ENCODE data around the gene ADAMTS7. TPM values are rescaled to one million over a fixed set of nuclear protein-coding genes. Genes with fewer than 3 reads are reported as not detected.

ADAMTS7 gene
- total RNA-seq, 1 donor from 2014 or later: 19.2 TPM

DNA sequence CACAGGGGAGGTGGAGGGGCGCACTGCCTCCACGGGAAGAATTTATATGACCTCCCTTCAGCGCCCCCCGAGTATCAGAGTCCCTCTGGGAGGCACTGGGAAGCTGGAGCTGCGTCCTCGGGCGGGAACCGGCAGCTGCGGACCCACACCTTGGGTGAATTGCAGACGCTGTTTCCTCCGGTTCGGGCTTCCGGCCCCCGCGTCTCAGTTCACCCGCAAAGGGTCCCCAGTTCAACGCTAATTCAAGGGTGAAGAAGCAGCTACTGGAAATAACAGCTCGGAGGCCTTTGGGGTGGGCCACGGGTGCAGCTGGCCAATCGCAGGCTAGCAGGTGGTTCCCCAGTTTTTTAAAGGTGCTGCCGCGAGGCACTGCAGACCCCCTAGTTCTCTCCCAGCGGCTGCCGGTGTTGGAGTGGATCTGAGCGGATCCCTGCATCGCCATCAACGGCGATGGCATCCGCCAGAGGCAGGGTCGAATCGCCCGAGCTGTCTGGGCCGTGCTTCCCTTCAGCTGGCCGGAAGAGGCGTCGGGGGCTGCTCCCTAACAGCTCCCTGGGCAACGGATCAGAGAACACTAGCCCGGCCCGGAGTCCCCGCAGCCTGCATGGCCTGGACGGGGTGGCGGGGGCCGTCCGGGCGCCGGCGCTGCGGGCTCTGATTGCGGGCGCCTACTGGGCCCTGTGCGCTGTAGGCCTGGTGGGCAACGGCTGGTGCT lies 19.4 kb upstream of the ADAMTS7 start:
- Histone ChIP-seq H3K9ac (no peak overlapping the region), H3F3A (ENCODE audit: low read depth) (peaks cover 4% of the 10 kb centered on the region), H3K36me3 (no peaks in the 10 kb centered on the region), H3K4me1 (peaks cover 7% of the 10 kb centered on the region), H3K79me2 (ENCODE audit: low read depth) (no peaks in the 10 kb centered on the region), H3K4me2 (no peak overlapping the region), H3K9me3 (ENCODE audit: low read depth) (no peaks in the 10 kb centered on the region), H3K27ac (no peak overlapping the region), H3K27me3 (no peaks in the 10 kb centered on the region), H2AFZ (replicated peaks) (no peak overlapping the region), H3K4me3 (no peak overlapping the region), H4K20me1 (ENCODE audit: low read depth) (no peaks in the 10 kb centered on the region)
- H3K4me3 Mint-ChIP-seq: no peak overlapping the region
- H3K27me3 Mint-ChIP-seq (ENCODE audit: insufficient read depth, low read depth): peaks cover 5% of the 10 kb centered on the region
- TF ChIP-seq EZH2 (IDR thresholded peaks at IDR 0.05) (no peak), EZH2phosphoT487 (IDR thresholded peaks at IDR 0.05) (no peak)
- TF ChIP-seq, protein P1, sequence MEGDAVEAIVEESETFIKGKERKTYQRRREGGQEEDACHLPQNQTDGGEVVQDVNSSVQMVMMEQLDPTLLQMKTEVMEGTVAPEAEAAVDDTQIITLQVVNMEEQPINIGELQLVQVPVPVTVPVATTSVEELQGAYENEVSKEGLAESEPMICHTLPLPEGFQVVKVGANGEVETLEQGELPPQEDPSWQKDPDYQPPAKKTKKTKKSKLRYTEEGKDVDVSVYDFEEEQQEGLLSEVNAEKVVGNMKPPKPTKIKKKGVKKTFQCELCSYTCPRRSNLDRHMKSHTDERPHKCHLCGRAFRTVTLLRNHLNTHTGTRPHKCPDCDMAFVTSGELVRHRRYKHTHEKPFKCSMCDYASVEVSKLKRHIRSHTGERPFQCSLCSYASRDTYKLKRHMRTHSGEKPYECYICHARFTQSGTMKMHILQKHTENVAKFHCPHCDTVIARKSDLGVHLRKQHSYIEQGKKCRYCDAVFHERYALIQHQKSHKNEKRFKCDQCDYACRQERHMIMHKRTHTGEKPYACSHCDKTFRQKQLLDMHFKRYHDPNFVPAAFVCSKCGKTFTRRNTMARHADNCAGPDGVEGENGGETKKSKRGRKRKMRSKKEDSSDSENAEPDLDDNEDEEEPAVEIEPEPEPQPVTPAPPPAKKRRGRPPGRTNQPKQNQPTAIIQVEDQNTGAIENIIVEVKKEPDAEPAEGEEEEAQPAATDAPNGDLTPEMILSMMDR (IDR thresholded peaks at IDR 0.05): no peak
- peaks cover 16% of the 10 kb centered on the region for H3K4me1 Mint-ChIP-seq
- no peaks in the 10 kb centered on the region for H3K36me3 Mint-ChIP-seq
- no peak for DNase-seq (ENCODE audit: low spot score)
- H3K9me3 Mint-ChIP-seq: no peaks in the 10 kb centered on the region
- no peak overlapping the region for H3K27ac Mint-ChIP-seq

DNA sequence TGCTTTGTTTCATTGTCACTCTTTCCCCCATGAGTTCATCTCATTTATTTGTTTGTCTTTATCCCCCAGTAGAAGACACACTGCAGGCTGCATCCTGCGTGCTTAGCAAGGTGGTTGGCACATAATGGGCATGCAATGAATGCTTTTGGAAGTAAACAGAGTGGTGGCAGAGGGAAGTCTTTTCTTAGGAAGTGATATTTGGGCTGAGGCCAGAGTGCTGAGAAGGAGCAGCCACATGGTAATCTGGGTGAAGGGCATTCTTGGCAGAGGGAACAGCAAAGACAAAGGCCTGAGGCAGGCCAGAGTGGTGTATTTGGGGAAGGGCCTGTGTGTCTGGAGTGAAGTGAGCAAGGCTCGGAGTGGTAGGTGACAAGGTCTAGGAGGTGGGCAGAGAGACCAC lies 17.7 kb upstream of the ADAMTS7 start:
- peaks cover 22% of the 10 kb centered on the region for H3K4me1 Mint-ChIP-seq
- no peaks in the 10 kb centered on the region for H3K9me3 Mint-ChIP-seq
- Histone ChIP-seq H4K20me1 (ENCODE audit: low read depth) (no peaks in the 10 kb centered on the region), H3K9me3 (ENCODE audit: low read depth) (no peaks in the 10 kb centered on the region), H3K27ac (no peak overlapping the region), H3K36me3 (no peaks in the 10 kb centered on the region), H2AFZ (replicated peaks) (no peak overlapping the region), H3K4me1 (peaks cover 7% of the 10 kb centered on the region), H3K9ac (no peak overlapping the region), H3K4me3 (no peak overlapping the region), H3K4me2 (no peak overlapping the region), H3K79me2 (ENCODE audit: low read depth) (no peaks in the 10 kb centered on the region), H3F3A (ENCODE audit: low read depth) (peaks cover 4% of the 10 kb centered on the region), H3K27me3 (no peaks in the 10 kb centered on the region)
- no peak overlapping the region for H3K27ac Mint-ChIP-seq
- H3K27me3 Mint-ChIP-seq (ENCODE audit: insufficient read depth, low read depth): peaks cover 8% of the 10 kb centered on the region
- H3K4me3 Mint-ChIP-seq: no peak overlapping the region
- no peaks in the 10 kb centered on the region for H3K36me3 Mint-ChIP-seq
- TF ChIP-seq EZH2phosphoT487 (IDR thresholded peaks at IDR 0.05) (no peak), EZH2 (IDR thresholded peaks at IDR 0.05) (no peak)
- TF ChIP-seq, protein P1 (IDR thresholded peaks at IDR 0.05): no peak
- DNase-seq (ENCODE audit: low spot score): no peak

DNA sequence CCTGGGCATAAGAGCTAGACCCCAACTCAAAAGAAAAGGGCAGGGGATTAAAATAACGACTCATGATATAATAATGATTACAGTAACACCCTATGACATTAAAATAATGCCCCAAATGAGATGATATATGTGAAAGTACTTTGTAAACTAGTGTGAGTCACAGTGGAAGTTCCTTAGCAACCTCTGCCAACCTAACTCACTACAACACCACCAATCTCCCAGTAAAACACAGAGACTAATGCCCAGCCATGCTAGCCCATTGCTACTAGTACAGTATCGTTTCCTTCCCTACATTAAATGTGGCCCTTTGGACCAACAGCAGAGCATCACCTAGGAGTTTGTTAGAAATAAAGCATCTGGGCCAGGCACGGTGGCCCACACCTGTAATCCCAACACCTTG lies 11.2 kb upstream of the ADAMTS7 start:
- Histone ChIP-seq H3K4me3 (no peak overlapping the region), H2AFZ (replicated peaks) (no peak overlapping the region), H3K9me3 (ENCODE audit: low read depth) (no peaks in the 10 kb centered on the region), H3K4me1 (no peaks in the 10 kb centered on the region), H3K36me3 (no peaks in the 10 kb centered on the region), H3K79me2 (ENCODE audit: low read depth) (no peaks in the 10 kb centered on the region), H3K4me2 (no peak overlapping the region), H4K20me1 (ENCODE audit: low read depth) (no peaks in the 10 kb centered on the region), H3K27me3 (no peaks in the 10 kb centered on the region), H3K9ac (no peak overlapping the region), H3F3A (ENCODE audit: low read depth) (no peaks in the 10 kb centered on the region), H3K27ac (no peak overlapping the region)
- H3K9me3 Mint-ChIP-seq: no peaks in the 10 kb centered on the region
- DNase-seq (ENCODE audit: low spot score): no peak
- no peak overlapping the region for H3K27ac Mint-ChIP-seq
- H3K36me3 Mint-ChIP-seq: no peaks in the 10 kb centered on the region
- TF ChIP-seq, protein P1 (IDR thresholded peaks at IDR 0.05): no peak
- TF ChIP-seq EZH2 (IDR thresholded peaks at IDR 0.05) (no peak), EZH2phosphoT487 (IDR thresholded peaks at IDR 0.05) (no peak)
- no peak overlapping the region for H3K4me3 Mint-ChIP-seq
- peaks cover 6% of the 10 kb centered on the region for H3K27me3 Mint-ChIP-seq (ENCODE audit: insufficient read depth, low read depth)
- peaks cover 9% of the 10 kb centered on the region for H3K4me1 Mint-ChIP-seq
